ENCODE results near the gene PHACTR3.

DNA sequence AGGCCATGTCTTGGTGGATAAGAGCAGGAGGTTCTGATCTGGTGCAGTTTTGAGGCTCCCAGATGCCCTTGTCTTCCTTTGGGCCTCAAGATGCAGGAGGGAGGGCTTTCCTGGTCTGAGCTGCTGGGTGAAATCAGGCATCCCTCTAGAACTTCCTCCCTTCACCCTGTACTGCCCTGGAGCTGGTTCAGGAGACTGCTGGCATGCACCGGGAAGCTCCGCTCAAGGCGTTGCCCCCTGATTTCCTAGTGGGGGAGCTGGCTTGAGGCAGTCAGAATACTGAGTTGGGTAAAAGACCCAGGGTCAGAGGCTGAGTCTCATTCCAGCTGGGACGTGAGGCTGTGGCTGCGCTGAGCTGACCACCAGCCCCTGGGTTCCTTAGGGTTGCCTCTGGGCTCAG, 12.0 kb downstream of the PHACTR3 start:
- TF ChIP-seq, protein P1, sequence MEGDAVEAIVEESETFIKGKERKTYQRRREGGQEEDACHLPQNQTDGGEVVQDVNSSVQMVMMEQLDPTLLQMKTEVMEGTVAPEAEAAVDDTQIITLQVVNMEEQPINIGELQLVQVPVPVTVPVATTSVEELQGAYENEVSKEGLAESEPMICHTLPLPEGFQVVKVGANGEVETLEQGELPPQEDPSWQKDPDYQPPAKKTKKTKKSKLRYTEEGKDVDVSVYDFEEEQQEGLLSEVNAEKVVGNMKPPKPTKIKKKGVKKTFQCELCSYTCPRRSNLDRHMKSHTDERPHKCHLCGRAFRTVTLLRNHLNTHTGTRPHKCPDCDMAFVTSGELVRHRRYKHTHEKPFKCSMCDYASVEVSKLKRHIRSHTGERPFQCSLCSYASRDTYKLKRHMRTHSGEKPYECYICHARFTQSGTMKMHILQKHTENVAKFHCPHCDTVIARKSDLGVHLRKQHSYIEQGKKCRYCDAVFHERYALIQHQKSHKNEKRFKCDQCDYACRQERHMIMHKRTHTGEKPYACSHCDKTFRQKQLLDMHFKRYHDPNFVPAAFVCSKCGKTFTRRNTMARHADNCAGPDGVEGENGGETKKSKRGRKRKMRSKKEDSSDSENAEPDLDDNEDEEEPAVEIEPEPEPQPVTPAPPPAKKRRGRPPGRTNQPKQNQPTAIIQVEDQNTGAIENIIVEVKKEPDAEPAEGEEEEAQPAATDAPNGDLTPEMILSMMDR (IDR thresholded peaks at IDR 0.05; ENCODE audit: low read depth, low read length, poor library complexity, severe bottlenecking), result no peak
- TF ChIP-seq EZH2phosphoT487 (IDR thresholded peaks at IDR 0.05; ENCODE audit: borderline replicate concordance, low read length), result no peak
